GM19238 (cell line): ENCODE results near the gene SCAP.
"Not testable (repeated sequence)": the region's sequence is repeated elsewhere in the genome, so short reads cannot be mapped to it uniquely, and the experiment has no call there.

ENCODE experiments used
- DNase-seq: peaks from one replicate; pipeline ENCODE4 v3.0.0; 2011; ENCODE audit warnings: low spot score; ENCODE audit not compliant: insufficient read length

Gene SCAP

DNA sequence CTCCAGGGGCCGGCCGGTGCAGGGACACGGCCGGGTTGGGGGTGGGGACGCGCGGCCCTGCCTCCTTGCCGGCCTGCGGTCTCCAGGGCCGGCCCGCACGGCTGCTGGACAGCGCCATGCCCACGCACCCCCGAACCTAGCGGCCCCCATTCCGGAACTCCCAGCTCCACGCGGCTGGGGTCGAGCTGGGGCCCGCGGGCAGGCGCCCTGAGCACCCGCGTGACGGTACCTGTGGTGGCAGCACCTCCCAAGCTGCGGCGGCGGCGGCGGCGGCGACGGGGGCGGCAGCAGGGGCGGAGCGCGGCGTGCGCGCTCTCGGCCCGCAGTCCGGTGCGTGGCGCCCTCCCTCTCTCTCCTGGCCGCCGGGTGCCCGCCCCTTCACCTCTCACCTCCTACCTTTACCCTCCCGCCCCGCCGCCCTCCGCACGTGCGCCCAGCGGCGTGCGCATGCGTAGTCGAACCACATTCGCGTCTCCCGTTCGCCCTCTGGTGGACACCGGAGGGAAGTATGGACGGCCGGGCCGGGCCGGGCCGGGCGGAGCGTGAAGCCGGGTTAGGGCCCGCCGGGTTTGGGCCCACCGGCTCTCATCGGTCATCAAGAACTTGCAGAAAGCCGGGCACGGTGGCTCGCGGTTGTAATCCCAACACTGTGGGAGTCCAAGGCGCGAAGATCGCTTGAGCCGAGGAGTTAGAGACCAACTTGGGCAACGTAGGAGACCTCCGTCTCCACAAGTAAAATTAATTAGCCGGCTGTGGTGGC is at the start of gene SCAP:
SCAP (minus strand) TSS at position 372 of the 760 bp plus-strand sequence. CDS start 32,948 bp downstream, outside the sequence.
- peak; percentile 86 for DNase-seq

DNA sequence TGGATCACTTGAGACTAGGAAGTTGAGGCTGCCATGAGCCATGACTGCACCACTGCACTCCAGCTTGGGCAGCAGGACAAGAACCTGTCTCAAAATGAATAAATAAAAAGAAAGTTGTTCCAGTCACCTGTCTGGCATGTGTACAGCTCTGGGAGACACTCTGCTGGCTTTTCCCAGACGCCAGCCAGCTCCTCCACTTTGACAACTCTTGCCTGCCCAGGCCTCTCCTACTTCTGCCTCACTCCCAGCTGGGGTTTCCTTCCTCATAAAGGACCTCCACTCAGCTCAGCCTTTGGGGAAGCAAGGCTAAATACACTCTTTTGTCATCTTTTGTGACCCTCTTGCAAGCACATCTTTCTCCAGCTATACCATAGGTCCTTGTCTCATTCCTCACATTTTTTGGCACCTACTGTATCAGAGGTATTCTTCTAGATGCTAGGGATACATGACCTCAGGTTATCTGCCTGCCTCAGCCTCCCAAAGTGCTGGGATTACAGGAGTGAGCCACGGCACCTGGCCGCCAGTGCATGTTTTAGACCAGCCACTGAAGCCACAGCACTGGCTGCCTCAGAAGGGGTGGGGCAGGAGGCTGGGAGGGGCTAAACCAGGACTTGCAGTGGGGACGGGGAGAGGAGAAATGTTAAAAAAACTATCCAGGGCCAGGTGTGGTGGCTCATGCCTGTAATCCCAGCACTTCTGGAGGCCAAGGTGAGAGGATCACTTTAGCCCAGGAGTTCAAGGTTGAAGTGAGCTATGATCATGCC is 47.8 kb upstream of the SCAP start:
- DNase-seq, result no peak

DNA sequence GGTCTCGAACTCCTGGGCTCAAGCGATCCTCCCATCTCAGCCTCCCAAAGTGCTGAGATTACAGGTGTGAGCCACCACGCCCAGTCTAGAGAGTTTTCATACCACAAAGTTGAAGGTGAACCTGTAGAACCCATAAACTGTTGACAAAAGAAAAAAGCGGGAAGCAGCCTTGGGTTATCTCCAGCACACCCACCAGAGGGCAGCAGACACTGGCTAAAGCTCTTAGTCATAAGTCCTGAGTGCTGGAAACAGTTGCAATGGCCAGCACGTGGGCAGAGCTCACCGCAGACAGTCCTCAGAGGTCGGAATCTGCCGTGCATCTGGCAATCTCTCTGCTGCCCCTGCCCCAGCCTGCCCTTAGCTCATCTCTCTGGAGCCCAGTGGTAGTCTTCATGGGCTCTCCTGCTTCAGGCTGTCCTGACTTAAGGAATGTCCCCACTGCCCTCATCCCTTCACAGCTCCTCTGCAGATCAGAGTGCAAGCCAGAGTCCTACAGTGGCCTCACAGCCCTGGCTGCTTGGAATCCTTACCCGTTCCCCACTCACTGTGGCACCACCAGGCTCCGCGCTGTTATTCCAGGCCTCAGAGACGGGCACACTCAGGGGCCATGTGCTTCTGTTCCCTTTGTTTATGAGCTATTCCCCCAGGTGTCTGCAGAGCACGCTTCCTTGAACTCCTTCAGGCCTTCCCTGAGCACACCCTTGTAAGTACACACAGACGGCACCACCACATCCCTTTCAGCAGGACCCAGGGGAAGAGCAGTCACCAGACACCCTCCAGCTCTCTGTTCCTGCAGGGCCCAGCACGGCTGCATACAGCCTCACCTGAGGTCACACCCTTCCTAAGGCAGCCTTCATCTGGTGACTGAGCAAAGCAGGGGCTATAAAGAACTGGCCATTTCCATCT is 46.6 kb upstream of the SCAP start:
- peak; percentile 55 for DNase-seq

DNA sequence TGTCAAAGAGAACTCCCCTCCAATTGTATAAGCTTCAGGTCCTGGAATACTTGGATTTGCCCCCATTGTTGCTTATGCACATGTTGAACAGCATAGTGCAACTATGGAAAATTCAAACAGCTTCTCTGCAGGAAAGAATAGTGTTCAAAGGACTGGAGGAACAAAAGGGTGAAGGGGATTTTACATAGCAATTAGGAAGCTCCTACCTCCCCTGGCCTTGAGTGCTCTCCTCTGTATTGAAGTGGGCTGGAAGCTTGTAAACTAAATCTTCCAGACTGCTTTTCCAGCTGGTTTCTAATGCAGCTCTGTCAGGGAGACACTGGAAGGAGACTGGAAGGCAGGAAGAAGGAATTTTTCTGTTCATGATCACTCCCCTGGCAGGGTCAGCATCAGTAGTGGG is 45.0 kb upstream of the SCAP start:
- no peak for DNase-seq

DNA sequence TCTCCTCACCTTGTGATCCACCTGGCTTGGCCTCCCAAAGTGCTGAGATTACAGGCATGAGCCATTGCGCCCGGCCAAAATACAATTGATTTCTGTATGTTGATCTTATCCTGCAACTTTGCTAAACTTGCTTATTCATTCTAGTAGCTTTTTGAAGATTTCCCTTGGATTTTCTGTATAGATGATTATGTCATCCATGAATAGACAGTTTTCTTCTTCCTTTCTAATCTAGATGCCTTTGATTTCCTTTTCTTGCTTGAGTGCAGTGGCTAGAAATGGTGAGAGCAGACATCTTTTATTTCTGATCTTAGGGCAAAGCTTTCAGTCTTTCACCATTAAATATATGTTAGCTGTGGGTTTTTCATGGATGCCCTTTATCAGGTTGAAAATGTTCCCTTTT is 42.2 kb upstream of the SCAP start:
- DNase-seq, result no peak

DNA sequence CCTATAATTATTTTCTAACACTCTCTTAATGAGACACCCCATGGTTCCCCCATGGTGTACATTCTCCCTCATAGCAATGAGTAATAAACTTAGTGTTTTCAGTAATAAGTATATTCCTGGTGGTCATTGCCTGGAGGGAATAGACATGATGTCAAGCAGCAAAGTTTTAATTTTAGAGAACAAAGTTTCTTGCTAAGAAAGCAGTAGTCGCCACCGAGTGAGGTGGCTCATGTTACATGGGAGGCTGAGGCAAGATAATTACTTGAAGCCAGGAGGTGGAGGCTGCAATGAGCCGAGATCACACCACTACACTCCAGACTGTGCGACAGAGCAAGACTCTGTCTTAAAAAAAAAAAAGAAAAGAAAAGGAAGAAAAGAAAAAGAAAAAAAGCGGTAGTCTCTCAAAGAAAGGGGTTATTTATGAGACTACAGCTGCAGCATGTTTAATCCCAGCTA is 40.2 kb upstream of the SCAP start:
- DNase-seq, result no peak

DNA sequence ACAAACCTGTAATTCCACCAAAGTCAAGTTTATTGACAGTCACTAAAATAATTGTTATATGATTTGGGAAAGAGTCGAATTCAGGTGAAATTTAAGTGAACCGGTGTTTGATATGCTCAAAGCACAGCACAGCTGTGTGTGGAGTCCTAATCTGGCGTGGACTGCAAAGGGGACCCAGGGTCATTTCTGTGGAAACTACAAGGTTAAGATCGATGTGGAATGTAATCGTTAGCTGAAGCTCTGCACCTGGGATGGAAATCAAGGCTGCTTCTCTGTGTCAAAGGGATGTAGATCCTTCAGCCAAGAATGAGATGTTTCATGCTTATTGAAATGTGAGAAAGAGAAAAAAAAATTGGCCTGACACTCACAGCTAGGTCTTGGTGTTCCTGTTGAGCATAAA is 39.4 kb upstream of the SCAP start:
- no peak for DNase-seq

DNA sequence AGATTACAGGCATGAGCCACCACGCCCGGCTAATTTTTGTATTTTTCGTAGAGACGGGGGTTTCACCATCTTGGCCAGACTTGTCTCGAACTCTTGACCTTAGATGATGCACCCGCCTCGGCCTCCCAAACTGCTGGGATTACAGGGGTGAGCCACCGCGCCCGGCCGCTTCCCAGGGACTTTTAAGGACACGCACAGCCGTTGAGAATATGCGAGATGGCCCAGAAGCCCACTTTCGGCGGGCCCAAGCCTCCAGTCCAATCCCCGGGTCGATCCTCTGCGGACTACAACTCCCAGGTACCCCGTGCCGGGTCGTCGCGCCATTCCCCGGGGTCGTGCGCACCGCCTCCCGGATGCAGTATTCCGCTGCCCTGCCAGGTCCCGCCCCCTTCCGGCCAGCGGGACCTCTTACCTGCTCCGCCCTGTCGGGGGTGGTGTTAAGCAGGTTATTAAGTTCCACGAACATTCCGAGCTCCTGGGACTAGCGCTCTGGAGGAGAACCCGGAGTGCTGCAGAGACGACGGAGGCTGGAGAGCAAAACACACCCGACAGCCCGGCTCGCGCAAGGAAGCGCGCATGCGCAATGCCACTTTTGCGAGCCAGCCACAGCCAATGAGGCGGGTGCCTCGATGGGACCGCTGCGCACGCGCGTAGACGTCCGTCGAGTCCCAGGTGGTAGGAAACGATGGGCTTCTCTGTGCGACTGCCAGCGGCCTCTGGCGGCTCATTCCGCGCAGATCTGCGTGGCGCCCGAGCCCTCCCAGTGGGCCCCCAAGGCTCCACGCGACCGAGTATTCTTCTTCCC is 37.6 kb upstream of the SCAP start, which contains the start of gene ELP6:
ELP6 (minus strand) TSS at position 588 of the 805 bp plus-strand sequence; CDS start at position 466, 122 bp downstream.
- DNase-seq, result peak; percentile 92

DNA sequence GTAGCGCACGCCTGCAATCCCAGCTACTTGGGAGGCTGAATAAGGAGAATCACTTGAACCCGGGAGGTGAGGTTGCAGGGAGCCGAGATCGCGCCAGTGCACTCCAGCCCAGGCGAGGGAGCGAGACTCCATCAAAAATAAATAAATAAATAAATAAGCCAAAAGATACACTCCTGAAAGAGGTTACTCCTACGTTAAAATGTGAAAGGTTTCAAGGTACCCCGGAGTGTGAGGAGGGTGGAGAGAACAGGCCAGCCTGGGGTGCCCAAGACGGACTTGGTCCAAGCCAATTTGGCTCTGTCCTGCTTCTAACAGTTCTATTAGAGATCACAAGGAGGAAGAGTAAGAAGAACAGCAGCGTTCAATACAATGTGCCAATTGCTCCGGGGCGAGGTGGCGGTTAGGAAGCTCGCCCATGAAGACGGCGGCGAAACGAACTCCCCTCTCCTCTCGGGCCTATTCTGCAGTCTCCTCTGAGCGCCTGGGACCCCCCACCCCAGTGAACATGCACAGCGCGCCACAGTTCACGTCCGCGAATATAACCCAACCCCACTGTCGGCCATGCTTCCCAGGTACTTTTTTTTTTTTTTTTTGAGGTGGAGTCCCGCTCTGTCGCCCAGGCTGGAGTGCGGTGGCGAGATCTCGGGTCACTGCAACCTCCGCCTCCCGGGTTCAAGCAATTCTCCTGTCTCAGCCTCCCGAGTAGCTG is 36.8 kb upstream of the SCAP start:
- DNase-seq, result no peak

DNA sequence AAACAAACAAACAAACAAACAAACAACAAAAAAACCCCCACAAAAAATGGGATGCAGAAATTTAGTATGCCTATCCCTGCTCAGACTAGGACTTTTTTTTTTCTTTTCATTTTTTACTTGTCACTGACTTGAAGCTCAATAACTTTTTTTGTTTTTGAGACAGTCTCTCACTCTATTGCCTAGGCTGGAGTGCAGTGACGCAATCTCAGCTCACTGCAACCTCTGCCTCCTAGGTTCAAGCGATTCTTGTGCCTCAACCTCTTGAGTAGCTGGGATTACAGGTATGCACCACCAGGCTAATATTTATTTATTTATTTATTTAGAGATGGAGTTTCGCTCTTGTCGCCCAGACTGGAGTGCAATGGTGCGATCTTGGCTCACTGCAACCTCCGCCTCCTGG is 29.5 kb upstream of the SCAP start:
- not testable (repeated sequence) for DNase-seq

DNA sequence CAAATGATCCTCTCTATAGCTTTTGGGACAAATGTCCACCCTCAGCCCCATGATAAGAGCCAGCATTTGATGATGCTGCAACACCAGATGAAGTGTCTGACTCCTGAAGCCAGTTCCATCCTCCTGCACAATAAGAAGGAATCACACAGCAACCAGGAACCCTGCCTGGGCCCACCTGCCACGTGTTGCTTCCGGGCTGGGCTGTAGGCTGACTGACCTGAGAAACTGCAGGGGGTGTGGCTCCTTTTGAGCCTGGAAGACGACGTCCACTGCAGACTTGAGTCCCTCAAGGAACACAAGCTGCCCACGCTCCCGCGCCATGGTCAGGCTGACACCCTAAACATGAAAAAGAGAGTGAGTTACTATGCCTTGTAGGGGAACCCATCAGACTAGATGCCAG is 28.4 kb upstream of the SCAP start:
- DNase-seq, result no peak

DNA sequence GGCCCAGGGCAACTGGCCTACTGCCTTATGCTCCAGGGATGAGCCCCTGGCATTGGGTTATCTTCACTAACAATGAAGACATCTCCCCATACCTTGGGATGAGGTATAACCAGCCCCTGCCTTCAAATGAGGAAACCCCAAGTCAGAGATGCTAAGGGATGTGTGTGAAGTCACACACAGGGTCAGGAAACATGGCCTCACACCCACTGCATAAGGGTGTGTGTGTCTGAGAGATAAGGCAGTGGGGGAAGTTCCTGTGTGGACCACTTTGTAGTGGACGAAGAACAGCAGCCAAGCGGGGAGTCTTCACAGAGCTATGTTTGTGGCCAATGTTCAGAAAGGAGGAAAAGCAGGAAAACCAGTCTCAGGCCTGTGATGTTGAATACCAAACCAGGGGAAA is 27.3 kb upstream of the SCAP start:
- DNase-seq, result no peak

DNA sequence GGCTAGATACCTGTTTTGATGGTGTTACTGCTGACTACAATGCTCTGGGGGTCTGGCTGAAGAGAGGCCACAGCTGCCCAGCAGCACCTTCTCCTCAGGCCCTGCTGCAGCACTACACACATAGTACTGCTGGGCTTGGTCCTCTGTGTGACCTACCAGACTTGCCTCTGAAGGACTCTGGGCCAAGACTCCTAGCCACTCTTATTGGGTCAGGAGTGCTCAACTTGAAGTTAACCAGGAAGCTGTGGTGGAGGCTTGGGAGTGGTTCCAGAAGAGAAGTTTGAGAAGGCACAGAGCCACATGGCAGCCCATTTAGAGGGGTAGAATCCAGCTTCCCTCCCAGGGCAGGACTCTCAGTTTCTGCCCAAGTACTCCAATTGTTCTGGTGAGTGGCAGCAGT is 21.2 kb upstream of the SCAP start:
- no peak for DNase-seq

DNA sequence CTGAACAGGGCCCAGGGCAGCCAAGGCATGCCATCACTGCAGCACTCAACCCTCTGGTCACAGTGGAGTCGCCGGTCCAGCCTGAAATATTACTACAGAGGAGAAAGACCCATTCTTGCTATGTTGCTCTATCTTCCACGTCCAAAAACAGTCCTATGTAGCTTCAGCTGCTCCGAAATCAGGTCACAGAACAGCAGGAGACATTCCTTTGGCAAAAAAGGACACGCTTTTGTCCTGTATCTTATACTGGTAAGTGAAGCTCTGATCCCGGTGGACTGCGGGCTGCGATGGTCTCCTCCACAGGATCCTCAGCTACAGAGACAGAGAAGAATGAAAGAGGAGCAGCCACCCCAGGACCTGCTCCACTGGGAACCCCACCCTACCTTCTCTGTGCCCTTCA is 20.1 kb upstream of the SCAP start:
- DNase-seq, result no peak

DNA sequence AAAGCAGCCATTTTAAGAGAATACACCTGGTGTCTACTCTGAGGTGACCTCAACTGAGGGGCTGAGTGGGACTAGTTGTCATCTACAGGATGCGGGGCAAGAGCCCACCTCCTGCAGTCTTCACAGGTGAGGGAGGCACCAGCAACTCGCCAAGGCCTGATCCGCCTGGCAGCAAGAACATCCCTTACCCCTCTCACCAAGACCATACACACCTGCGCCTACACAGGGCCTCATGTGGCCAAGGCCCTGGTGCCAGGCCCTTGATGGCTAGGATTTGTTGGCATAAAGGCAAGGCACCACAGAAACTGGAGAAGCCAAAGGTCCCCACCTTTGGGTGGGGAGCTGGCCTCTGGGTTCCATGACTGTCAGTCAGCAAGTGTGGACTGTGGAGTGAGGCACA is 19.4 kb upstream of the SCAP start:
- no peak for DNase-seq

DNA sequence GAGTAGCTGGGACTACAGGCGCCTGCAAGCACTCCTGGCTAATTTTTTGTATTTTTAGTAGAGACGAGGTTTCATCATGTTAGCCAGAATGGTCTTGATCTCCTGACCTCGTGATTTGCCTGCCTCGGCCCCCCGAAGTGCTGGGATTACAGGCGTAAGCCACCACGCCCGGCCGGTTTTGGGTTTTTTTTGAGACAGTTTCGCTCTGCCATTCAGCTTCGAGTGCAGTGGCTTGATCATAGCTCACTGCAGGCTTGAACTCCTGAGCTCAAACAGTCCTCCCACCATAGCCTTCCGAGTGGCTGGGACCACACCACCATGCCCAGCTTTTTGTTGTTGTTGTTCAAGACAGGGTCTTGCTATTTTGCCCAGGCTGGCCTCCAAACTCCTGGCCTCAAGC is 16.0 kb upstream of the SCAP start:
- no peak for DNase-seq

DNA sequence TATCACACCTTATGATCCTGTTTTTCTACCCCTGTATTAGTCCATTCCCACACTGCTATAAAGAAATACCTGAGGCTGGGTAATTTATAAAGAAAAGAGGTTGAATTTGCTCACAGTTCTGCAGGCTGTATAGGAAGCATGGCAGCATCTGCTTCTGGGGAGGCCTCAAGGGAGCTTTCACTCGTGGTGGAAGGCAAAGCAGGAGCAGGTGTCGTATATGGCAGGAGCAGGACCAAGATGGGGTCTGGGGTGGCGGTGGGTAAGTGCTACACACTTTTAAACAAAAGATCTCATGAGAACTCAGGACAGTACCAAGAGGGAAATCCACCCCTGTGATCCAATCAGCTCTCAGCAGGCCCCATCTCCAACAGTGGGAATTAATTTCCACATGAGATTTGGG is 15.4 kb upstream of the SCAP start:
- no peak for DNase-seq

DNA sequence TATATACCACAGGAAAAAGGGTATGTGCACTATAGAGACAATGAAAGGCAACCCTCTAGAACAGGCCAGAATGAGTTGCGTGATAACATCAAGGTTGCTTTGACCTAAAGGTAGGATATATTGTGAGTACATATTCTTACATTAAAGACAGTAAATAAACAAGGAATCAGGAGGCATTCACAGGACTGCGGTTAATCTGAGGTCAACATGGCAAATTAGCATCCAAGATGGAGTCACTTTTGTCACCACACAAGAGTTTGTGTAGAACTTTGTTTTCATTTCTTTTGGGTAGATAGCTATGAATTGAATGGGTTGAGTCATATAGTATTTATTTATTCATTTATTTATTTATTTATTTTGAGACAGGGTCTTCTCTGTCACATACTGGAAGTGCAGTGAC is 11.5 kb upstream of the SCAP start:
- DNase-seq, result no peak

DNA sequence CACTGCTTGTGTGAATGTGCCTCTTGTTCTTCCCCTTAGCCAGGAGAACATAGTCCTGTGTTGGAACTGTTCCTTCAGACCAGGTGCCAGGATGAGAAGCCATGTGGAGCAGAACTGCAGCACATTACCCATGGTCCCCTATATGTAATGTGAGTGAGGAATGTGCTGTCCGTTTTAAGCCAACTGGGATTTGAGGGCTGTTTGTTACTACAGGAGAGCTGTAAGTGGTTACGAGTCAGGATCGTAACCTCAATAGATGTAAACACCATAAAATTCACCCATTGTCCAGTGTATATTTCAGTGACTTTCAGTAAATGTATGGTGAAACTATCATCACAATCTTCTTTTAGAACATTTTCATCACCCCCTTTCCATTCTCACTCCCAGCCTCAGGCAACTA is 10.1 kb upstream of the SCAP start:
- no peak for DNase-seq

DNA sequence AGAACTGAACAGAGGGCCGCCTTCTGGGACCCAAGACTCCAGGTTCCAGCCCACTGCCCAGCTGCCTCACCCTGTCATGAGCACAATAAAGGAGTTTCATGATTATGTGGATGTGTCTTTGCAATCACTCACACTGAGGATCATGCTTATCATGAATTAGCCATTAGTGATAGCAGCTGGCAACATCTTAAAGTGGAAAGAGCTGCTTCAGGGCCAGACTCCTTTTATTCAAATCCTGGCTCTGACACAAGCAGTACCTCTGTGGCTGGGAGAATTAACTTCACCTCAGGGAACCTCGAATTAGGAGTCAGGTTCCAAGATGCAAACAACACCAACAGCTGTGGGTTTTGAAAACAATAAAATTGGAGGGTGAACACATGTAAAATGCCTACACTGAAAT is 6.6 kb upstream of the SCAP start:
- no peak for DNase-seq
